ENCODE data around the gene DEXI.

Gene DEXI

GRCh38 chr16:10942352-10943063 lies at the start of gene DEXI:
DEXI (minus strand) TSS chr16:10942468; CDS start chr16:10942005, 463 bp downstream.
- peak; percentile 93 for DNase-seq (ENCODE audit: low spot score)

DNA sequence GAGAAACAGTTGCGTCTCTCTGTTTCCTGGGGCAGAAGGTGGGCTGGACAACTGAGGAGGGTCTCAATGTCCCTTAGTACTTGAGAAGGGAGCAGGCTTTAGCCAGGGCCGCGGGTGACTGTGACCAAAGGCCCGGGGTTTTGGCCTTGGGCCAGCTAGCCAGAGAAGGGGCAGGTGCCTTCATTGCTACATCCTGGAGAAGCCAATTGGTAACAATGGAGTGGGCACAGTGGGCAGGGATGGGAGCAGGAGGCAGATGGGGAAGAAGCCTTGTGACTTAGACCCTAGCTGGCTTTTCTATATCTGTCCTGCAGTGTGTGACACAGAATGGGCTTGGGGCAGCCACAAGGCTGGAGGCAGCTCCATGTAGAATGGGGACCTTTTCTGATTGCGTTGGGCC lies 48.1 kb upstream of the DEXI start:
- no peak for DNase-seq (ENCODE audit: low spot score)

GRCh38 chr16:10989559-10989958 lies 47.3 kb upstream of the DEXI start:
- DNase-seq (ENCODE audit: low spot score): no peak

GRCh38 chr16:10988879-10989278 lies 46.6 kb upstream of the DEXI start:
- no peak for DNase-seq (ENCODE audit: low spot score)

GRCh38 chr16:10988164-10988803 lies 46.0 kb upstream of the DEXI start:
- DNase-seq (ENCODE audit: low spot score): no peak

DNA sequence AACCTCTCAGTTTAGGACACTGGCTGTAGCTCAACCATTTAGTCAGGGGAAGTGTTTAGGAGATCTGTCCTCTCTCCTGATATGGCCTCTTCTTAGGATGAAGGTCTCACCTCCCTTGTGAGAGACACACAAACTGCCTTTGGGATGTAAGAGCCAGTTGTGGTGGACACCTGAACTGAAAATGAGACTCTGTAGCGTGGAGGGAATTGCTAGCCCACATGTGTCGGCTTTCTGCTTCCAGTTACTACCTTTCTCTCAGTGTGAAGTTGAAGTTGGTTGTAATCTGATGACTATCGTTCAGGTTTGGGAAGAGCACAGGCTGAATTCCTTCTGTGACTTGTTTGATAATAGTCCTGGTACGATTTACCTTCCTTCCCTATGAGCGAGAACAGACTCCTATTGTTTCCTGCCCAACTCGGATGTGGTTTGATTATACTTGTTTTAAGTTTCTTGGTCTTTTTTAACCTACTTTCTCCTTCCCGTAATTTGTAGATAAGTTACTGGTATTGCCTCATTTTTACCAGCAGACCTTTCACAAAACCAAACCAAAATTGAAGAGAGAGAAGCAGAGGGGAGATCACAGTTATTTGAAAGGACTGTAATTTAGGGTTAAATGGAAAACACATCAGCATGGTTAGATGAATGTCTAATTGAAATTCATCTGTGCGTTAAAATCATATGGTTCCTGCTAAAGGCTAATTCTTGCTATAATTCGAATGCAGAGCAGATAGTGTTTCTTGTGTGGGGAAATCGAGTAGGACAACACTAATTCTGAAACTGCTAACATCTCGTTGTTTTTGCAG lies 45.3 kb upstream of the DEXI start:
- no peak for DNase-seq (ENCODE audit: low spot score)

DNA sequence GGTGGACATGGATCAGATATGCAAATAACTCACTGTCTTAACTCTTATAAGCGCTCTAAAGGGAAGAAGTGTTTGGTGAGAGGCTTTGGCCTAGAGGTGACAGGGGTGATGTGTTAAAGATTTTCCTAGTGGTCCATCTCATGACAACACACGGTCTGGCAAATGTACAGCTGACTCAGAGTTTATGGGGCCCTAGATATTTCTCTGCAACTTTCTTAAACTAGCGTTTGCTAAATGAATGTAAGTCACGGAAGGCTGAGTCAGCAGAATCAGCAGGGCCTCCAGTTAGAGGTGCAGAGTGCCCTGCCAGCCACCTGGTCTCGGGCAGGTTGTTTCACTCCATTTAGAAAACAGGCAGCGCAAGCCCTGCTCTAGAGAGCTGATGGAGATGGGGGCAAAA lies 42.2 kb upstream of the DEXI start:
- DNase-seq (ENCODE audit: low spot score): no peak

- DNase-seq (ENCODE audit: low spot score): no peak
Measured at GRCh38 chr16:10983159-10983558, 40.9 kb upstream of the DEXI start.

GRCh38 chr16:10982465-10983150 lies 40.3 kb upstream of the DEXI start:
- no peak for DNase-seq (ENCODE audit: low spot score)

- no peak for DNase-seq (ENCODE audit: low spot score)
Measured at GRCh38 chr16:10981697-10982216, 39.5 kb upstream of the DEXI start.

- DNase-seq (ENCODE audit: low spot score): no peak
Measured at GRCh38 chr16:10980813-10981212, 38.5 kb upstream of the DEXI start.

- DNase-seq (ENCODE audit: low spot score): no peak
Measured at GRCh38 chr16:10979717-10980601, 37.7 kb upstream of the DEXI start.

GRCh38 chr16:10978871-10979446 lies 36.7 kb upstream of the DEXI start:
- DNase-seq (ENCODE audit: low spot score): no peak

DNA sequence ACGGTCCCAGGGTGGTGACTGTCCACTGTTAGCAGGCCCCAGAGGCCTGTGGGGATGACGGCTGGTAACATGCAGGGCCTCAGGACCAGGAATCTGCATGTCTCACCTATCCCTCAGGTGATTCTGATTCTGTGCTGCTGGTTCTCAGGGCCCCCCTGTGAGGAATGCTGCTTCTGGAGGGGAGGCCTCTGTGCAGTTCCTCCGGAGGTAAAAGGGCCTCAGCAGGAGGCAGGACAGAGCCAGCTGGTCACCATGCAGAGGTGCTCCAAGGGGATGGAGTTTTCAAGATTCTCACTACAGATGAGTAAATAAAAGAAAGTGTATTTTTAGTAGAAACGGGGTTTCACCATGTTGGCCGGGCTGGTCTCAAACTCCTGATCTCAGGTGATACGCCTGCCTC lies 35.9 kb upstream of the DEXI start:
- DNase-seq (ENCODE audit: low spot score): no peak

DNA sequence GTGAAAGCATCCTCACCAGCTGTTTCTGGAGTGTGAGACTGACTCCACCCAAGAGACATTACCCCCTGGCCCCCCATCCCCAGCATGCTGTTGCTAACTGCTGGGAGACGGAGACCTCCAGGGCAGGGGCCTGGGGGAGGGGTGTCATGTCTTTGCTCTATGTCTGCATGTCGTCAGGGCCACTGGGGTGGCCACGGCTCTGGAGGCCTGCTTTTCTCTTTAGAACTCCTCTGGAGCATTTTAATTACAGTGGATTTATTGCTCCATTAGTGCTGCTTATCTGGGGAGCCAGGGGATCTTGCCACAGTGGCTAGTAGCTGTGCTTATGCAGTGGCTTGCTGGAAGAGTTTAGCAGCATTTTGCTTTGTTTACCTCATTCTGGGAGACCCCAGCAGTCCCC lies 34.4 kb upstream of the DEXI start:
- DNase-seq (ENCODE audit: low spot score): no peak

DNA sequence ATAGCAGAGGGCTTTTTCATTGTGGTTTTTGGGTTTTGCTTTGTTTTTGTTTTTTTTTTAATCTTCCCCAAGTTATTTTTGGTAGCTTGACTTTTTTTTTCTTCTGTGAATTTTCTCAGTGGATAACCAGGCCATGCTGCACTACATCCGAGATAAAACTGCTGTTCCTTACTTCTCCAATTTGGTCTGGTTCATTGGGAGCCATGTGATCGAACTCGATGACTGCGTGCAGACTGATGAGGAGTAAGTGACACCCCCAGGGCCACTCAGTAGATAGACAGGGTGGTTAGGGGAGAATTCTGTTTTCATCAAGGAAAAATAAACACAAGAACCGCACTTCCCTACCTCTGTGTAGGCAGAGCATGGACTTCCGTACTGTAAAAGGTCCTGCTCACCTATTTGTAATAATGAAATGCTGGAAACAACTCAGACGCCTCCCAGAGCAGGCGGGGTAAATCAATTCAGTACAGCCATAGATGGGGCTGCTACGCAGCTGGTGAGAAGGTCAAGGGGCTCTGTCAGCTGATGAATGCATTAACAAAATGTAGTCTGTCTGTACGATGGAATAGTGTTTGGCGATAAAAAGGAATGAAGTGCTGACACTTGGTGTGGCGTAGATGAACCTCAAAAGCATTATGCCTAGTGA lies 30.7 kb upstream of the DEXI start:
- DNase-seq (ENCODE audit: low spot score): no peak

DNA sequence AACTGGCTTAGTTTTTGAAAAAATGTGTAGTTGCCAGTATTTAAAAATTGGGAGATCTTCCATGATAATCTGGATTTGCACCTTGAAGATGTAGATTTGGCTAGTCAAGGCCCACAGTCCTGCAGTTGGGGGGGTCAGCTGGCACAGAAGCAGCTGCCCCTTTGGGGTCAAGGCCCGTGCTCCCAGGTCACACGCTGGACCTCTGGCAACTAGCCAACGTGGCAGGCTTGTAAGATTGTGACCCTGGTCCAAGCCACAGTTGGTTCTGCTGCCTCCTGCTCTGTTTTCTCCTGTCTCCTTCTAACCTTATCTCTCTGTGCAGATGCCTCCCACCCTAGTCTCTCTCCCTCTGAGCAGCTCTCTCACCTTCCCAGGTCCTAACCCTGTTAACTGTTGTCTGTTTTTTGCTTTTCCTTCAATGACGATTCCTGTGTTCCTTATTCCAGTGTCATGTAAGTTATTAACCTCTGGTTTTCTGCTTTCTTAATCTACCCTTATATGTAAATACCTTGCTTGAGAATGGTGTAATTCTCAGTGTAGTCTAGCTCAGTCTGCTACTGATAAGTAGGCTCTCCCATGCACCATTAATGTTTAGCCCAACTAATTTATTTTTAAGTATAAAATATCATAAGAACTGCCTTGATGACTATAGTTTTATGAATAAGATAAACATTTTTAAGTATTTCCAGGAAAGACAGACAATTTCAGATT lies 30.0 kb upstream of the DEXI start:
- DNase-seq (ENCODE audit: low spot score): no peak

DNA sequence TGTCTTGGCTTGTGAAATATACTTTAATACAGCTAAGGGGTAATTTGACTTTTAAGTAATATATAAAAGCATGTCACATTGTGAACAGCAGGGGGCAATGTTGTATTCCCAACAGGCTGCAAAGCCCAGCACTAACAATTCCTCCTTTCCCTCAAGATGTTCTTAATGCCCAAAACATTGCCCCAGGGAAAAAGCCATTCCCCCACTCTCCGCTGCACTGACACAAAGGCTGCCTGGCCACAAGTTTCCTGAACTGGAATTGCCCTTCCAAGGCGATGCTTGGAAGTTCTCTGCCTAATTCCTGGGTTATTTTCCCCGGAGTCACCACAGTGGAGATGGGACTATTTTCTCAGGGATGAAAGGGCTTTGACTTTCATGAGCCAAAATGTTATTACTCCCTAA lies 29.3 kb upstream of the DEXI start:
- DNase-seq (ENCODE audit: low spot score): peak; percentile 63

GRCh38 chr16:10970065-10970464 lies 27.8 kb upstream of the DEXI start:
- no peak for DNase-seq (ENCODE audit: low spot score)

DNA sequence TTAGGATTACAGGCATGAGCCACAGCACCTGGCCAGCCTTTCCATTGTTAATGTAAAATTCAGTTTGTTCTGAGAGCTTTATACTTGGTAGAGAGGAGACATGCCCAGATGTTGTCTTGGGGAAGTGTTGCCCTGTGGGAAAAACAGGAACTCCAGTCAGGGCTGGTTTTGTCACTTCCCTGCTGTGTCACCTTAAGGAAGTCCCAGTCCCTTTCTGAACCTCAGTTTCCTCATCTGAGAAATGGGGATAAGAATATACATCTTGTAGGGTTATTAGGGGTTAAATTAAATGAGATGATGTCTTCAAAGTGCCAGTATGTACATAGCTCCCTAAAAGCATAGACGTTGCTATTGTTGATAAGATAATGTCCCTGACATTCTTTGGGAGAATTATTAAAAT lies 27.3 kb upstream of the DEXI start:
- no peak for DNase-seq (ENCODE audit: low spot score)

Data from LoVo (cell line).